AG10803 (cell line): Measurements from ENCODE around the gene RPTOR.

Experiments used
- DNase-seq: peaks from one replicate; pipeline ENCODE4 v3.0.0; 2010; ENCODE audit warnings: low read depth
- H3K4me3 ChIP-seq: 2 replicates; pipeline ENCODE4 v1.5.1; 2011; ENCODE audit warnings: mild to moderate bottlenecking, low read length, control low read depth
- CTCF ChIP-seq: conservative IDR thresholded peaks from 2 replicates; pipeline ENCODE4 v1.5.1; 2011; ENCODE audit warnings: mild to moderate bottlenecking, low read length, control low read depth, inconsistent platforms

The RPTOR gene

GRCh38 chr17:80905586-80906230 is 361.1 kb downstream of the RPTOR start:
- H3K4me3 ChIP-seq: no peak overlapping the region
- no peak for TF ChIP-seq CTCF
- no peak for DNase-seq

- no peak for DNase-seq
- TF ChIP-seq CTCF: no peak
- H3K4me3 ChIP-seq: no peak overlapping the region
These were observed 362.0 kb downstream of the RPTOR start for GRCh38 chr17:80906364-80907259.

- no peak overlapping the region for H3K4me3 ChIP-seq
- no peak for DNase-seq
- TF ChIP-seq CTCF: no peak
These were observed 362.6 kb downstream of the RPTOR start for GRCh38 chr17:80907281-80907680.

GRCh38 chr17:80908211-80908610 is 363.6 kb downstream of the RPTOR start:
- no peak for DNase-seq
- no peak for TF ChIP-seq CTCF
- no peak overlapping the region for H3K4me3 ChIP-seq

- no peak for TF ChIP-seq CTCF
- H3K4me3 ChIP-seq: no peak overlapping the region
- no peak for DNase-seq
These were observed 364.1 kb downstream of the RPTOR start for GRCh38 chr17:80908776-80909175.

- no peak overlapping the region for H3K4me3 ChIP-seq
- TF ChIP-seq CTCF: no peak
- DNase-seq: no peak
These were observed 365.0 kb downstream of the RPTOR start for GRCh38 chr17:80909635-80910034.

- no peak overlapping the region for H3K4me3 ChIP-seq
- DNase-seq: no peak
- TF ChIP-seq CTCF: no peak
These were observed 365.4 kb downstream of the RPTOR start for GRCh38 chr17:80910043-80910442.
